NCI-H2227 treated with DMSO at 0.1 percent for 48 hours (cell line): Measurements from ENCODE around the gene PRDM10.
"Not testable (repeated sequence)": the region's sequence is repeated elsewhere in the genome, so short reads cannot be mapped to it uniquely, and the experiment has no call there.

ENCODE experiments used
- DNase-seq: peaks from one replicate; lab custom pipeline; 2025; lab: John Stamatoyannopoulos, UW

Gene PRDM10, protein sequence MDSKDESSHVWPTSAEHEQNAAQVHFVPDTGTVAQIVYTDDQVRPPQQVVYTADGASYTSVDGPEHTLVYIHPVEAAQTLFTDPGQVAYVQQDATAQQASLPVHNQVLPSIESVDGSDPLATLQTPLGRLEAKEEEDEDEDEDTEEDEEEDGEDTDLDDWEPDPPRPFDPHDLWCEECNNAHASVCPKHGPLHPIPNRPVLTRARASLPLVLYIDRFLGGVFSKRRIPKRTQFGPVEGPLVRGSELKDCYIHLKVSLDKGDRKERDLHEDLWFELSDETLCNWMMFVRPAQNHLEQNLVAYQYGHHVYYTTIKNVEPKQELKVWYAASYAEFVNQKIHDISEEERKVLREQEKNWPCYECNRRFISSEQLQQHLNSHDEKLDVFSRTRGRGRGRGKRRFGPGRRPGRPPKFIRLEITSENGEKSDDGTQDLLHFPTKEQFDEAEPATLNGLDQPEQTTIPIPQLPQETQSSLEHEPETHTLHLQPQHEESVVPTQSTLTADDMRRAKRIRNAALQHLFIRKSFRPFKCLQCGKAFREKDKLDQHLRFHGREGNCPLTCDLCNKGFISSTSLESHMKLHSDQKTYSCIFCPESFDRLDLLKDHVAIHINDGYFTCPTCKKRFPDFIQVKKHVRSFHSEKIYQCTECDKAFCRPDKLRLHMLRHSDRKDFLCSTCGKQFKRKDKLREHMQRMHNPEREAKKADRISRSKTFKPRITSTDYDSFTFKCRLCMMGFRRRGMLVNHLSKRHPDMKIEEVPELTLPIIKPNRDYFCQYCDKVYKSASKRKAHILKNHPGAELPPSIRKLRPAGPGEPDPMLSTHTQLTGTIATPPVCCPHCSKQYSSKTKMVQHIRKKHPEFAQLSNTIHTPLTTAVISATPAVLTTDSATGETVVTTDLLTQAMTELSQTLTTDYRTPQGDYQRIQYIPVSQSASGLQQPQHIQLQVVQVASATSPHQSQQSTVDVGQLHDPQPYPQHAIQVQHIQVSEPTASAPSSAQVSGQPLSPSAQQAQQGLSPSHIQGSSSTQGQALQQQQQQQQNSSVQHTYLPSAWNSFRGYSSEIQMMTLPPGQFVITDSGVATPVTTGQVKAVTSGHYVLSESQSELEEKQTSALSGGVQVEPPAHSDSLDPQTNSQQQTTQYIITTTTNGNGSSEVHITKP

DNA sequence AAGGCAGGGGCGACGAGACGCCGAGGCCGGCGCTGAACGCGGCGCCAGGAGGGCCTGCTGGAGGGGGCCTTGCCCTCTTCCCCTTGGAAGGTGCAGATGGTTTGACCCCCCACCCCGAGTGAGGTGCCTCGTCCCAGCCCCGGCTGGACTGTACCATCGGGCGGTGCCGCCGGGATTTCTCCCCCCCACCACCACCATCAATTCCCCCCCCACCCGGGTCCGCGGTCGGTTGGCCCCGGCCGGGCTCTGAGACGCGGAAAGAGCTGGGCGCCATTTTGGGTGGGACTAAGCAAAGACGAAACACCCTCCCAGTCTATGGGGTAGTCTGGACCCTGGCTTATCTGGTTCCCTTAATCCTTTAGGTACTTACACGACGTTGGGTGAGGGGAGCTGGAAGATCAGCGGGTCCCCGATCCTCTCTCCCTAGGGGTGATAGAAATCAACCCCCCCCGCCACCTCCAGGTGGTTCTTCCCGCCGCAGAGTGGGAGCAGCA, at the start of gene PRDM10:
PRDM10 (minus strand) TSS at position 484 of the 494 bp plus-strand sequence. CDS start 41,871 bp downstream, outside the sequence.
- DNase-seq = peak; percentile 90

DNA sequence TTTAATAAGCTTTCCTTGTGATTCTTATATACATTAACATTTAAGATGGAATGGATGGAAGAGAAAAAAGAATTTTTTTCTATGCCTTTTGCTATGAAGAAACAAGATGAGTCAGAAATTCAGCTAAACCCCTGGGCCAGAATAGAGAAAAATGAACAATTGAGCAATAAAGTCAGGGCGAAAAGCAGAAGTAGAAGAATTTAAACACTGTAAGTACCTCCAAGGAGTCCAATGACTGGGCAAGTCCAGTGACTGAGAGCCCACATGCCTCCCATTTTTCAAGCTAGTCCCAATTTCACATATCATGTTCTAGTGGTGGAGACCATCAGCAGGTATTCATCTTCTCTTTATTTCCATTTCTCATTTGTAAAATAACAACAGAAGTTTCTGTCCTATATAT, 48.4 kb upstream of the PRDM10 start:
- DNase-seq = no peak

DNA sequence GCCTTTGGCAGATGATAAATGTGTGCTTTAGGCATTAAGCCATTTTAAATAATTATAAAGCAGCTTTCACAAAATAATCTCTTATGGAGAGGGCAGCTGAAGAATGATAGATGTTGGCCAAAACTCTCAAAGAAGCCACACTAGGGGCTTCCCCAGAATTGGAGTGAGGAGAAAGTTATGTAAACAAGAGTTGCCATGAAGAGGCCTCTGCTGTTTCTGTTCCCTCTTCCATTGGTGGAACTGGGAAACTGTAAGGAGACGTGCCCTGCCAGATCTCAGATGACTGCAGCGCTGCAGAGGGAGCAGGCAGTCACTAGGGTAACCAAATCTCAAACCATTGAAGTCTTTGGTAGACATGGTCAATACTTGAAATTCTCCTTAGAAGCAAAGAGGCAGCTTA, 47.6 kb upstream of the PRDM10 start:
- DNase-seq = no peak

DNA sequence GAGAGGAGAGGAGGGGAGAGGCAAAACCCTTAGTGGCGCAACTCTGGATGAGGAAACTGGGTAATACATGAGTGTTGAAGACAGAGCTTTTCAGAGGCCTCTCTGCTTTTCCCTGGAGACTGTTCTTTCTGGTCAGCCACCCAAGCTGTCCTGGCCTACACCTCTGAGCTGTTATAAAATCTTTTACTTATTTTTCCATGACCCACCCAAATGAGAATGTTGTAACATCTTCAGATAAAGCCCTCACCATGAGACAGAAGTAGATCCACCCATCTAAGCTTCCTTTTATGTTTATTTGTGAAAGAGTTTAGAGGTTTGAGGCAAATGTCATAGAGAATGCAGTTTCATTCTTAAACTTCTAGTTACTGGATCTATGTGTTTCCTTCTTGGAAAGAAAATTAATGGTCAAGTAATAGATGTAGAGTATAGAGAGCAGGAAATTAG, 46.7 kb upstream of the PRDM10 start:
- no peak for DNase-seq

DNA sequence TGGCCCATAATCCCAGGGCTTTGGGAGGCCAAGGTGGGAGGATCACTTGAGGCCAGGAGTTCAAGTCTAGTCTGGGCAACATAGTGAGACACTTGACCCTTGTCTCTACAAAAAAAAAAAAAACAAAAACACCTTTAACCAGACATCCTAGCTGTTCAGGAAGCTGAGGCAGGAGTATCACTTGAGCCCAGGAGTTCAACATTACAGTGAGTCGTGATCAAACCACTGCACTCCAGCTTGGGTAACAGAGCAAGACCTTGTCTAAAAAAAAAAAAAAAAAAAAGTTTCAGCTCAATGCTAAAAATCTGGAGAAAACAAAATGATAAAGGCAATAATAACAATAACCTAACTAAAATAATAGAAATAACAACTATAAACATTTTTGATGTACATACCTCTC, 44.5 kb upstream of the PRDM10 start:
- DNase-seq = no peak

DNA sequence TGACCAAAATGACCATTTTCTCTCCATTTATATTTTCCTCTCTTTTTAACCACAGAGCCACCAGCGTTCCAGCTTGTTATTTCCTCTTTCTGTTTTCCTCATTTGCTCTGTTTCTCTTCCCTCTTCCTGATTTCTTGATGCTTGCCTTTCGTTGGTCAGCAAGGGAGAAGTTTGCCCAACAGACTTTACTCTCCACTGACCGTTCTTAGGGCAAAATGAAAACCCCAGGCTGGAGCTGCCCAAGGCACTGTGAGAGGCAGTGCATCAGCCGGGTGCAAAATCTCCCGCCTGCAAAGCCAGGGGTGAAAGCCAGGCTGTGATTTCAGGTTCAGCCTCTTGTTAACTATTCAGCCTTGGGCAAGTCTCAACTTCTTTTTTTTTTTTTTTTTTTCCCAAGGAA, 40.9 kb upstream of the PRDM10 start:
- no peak for DNase-seq

DNA sequence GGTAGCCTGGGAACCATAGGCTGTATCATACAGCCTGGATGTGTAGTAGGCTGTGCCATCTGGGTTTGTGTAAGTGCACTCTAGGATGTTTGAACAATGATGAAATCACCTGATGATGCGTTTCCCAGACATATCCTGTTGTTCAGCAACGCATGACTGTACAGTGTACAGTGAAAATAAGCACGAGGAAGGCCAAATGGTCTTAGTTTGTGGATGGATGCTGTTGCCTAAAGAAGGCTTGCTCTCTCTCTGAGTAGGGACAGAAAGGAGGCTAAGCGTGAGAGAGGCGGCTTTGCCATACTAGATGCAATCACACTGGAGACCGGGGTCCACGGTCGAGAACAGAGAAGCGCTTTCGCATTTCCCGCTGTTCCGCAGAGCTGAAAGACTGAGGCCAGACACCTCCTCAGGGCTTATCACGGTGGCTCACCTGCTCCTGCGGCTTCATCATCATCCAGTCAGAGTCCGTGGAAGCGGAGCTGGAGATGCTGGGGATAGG, 39.5 kb upstream of the PRDM10 start:
- DNase-seq = no peak

DNA sequence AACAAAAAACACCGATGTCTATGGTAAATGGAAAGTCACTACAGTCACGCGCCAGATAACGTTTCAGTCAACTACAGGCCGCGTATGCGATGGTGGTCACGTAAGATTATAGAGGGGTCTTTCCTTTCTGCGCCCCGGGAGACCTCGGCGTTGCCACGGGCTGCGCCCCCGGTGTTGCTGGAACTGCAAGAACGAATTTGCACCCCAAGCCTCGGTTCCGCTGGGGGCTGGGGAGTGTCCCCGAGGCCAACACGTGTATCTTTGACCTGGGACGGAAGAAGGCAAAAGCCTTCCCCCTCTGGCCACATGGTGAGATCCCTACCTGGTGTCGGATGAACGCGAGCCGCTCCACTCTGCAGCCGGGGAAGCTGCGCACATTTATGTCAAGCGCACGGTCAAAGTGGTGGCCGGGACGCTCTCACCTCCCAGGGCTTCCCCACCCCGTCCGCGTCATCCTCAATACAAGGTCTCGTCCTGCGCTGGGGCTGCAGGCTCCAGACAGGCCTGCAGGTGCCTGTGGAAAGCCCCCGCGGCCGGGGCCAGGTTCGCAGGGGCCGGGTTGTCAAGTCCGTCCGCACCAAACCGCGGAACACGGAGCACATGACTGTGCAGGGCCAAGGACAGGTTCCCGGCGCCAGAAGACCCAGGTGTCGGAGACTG, 37.8 kb upstream of the PRDM10 start:
- no peak for DNase-seq

DNA sequence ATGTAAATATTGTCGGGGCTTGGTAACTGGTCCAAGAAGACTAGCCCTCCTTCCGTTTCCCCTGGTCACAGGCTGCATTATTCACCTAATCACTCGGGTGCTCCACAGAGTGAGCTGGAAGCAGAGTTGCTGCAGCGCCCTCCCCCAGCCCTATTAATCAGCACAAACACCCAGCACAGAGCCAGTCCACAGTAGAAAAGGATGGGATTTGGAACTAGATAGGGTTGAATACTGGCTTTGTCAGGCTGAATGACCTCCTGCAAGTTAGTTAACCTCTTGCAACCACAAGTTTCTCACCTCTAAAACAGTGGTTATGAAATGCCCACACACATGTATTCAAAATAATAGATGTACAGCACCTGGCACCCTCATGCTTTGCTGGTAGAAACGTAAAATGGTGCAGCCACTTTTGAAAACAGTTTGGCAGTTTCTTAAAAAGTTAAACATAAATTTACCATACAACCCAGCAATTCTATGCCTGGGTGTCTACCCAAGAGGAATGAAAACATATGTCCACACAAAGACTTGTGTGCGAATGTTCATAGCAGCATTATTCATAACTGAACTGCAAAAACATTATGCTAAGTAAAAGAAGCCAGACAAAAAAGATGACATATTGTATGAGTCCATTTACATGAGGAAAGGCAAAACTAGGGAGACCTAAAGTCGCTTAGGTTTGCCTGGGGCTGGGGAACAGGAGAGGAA, 35.4 kb upstream of the PRDM10 start:
- DNase-seq = no peak

DNA sequence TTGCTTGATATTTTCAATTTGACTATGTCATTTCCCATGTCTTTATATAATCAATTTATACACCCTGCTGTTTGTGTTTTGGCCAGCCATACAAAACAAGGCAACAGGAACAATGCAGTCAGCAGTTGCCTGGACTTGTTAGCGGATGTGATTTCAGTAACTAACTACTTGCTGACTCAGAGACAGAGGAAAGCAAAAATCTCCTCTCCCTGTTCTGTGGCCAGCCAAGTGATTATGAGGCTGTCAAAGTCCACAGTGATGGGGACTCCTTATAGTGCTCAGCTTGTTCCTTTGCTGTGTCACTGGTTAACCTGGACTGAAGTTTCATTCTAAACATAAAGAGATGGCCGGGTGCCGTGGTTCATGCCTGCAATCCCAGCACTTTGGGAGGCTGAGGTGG, 34.4 kb upstream of the PRDM10 start:
- DNase-seq = no peak

DNA sequence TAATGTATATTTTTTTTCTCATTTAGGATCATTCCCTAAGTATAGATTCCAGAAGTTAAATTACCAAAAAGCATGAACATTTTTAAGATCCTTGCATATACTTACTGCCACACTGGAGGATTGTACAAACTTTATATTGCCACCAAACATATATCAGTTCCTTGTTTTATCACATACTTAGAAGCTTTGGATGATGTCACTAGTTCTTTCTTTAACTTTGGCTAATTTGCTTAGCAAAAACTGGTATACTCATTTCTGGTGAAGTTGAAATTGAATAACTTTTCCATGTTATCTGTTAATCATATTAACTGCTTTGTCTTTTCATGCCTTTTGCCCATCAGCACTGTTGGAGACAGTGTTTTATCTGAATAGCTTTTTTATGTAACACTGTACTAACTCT, 31.6 kb upstream of the PRDM10 start:
- no peak for DNase-seq

DNA sequence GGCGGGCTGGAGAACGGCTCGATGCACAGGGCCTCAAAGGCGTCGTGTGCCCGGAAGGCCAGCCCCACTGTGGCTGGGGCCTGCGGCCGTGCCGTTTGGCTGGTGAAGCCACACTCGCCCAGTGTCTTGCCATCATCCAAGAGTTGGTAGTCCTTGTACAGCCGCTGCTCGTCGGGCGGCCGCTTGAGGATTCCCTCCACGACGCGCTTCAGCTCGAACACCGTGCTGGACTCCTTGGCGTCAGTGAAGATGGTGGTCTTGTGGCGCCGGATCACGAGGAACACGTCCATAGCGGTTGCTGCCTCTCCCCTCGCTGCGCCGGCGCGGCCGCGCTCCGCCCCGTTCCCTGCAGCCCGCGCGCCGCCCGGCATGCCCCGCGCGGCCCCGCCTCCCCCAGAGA, 30.3 kb upstream of the PRDM10 start:
- no peak for DNase-seq

DNA sequence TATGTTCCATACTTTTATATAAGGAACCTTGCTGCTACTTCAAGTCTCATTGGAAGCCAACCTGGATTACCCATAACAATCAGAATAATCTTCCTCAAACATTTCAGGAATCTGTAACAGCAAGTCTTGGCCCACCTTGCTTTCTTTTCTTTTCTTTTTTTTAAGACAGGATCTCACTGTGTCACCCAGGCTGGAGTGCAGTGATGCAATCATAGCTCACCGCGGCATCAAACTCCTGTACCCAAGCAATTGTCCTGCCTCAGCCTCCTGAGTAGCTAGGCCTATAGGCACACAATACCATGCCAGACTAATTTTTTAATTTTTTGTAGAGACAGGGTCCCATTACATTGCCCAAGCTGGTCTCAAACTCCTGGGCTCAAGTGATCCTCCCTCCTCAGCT, 29.3 kb upstream of the PRDM10 start:
- DNase-seq = no peak

DNA sequence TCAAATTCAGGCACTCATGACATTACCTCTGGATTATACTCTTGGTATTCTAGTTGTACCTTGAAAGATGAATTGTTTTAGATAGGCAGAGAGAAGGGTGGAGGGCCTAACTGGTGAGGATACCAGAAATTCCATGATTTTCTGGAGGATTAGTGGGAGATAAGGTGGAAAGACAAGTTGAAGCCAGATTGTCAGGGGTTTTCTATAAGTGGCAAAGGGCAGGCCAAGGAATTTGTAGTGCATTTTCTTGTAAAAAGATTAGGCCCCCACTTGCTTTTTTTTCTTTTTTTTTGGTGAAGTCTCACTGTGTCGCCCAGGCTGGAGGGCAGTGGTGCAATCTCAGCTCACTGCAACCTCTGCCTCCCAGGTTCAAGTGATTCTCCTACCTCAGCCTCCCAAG, 28.4 kb upstream of the PRDM10 start:
- DNase-seq = no peak

DNA sequence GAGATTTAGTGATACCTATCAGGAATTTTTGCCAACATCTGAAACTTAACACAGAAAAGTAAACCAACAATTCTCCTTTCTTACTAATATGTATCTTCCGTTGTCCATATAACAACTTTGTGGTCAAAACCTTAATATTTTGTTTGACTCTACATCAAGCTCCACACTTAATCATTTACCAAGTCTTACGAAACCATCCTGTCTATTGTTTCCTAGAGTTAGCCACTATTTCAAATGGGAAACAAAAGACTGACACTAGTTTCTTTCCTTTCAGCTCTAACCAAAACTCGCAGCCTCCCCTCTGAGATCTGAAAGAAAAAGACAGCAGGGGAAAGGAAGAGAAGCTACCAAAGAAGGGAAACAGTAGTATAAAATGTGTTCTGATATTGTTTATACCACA, 26.5 kb upstream of the PRDM10 start:
- DNase-seq = no peak

DNA sequence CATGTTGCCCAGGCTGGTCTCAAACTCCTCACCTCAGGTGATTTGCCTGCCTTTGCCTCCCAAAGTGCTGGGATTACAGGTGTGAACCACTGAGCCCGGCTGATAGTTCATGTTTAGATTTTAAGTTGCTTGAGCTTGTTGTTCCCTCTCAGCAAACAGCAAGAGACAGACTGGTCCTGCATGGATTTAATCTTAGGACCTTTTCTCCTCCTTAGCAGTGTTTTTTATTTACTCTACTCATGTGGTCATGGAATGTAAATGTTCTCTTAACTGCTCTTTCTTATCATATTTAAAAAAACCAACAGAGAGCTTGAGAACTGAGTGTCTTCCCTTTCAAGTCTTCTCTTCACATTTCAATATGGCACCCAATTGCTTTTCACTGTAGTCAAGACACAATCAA, 22.7 kb upstream of the PRDM10 start:
- DNase-seq = no peak

DNA sequence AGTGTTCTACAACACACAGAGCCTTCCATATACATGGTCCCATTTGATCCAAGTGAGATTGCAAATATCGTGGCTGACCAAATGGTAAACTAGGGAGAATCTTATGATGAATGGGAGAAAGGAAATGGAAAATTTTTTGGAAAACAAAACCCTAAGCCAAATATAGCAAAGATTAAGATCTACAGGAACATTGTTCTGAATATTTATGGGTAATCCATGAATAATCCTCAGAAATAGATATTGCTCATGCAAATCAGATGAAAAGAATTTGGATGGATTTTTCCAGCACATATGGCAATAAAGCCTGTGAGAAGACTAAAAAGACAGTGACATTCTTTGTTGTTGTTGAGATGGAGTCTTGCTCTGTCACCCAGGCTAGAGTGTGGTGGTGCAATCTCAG, 21.7 kb upstream of the PRDM10 start:
- DNase-seq = no peak

DNA sequence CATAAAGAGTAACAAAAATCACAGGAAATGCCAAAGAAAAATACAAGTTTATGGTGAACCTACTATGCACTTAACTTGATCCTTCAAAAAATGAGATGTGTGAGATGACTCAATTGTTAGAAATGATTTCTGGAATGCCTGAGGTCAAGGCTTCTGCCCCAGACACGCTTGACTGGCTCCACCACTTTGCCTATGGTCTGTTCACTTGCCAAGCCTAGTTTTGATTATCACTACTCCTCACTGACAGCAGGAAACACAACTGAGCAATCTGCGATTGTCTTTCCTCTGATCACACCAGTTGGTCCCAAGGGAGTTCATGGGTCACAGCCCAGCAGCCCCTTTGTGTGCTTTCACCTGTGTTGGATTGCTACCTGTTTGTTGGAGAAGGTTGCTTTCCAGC, 20.6 kb upstream of the PRDM10 start:
- DNase-seq = no peak

DNA sequence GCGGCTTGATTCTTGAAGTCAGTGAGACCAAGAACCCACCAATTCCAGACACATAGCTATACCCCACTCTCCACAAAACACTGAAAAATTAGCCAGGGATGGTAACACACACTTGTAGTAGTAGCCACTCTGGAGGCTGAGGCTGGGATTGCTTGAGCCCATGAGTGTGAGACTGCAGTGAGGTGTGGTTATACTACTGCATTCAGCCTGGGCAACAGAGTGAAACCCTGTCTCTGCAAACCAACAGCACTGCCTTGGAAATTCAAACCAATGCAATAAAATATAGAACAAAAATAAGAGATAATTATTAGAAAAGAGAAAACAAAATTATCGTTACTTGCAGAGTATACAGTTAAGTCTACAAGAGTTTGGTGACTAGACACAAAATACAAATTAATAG, 20.2 kb upstream of the PRDM10 start:
- no peak for DNase-seq

DNA sequence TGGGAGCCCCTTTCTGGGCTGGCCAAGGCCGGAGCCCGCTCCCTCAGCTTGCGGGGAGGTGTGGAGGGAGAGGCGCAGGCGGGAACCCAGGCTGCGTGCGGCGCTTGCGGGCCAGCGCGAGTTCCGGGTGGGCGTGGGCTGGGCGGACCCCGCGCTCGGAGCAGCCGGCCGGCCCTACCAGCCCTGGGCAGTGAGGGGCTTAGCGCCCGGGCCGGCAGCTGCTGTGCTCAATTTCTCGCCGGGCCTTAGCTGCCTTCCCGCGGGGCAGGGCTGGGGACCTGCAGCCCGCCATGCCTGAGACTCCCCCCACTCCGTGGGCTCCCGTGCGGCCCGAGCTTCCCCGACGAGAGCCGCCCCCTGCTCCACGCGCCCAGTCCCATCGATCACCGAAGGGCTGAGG, 19.0 kb upstream of the PRDM10 start:
- DNase-seq = not testable (repeated sequence)

DNA sequence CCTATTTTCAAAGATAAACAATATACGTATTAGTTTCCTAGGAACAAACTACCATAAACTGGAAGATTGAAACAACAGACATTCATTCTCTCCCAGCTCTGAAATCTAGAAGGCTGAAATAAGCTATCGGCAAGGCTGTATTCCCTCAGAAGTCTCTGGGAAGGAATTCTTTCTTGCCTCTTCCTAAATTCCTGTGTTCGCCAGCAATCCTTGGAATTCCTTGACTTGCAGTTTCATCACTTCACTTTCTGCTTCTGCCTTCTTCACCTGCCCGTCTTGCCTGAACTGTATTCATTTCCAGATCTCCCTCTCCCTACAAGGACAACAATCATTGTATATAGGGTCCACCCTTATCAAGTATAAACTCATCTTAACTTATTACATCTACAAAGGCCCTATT, 17.7 kb upstream of the PRDM10 start:
- no peak for DNase-seq
